ENCODE data around the gene KDM4C.

KDM4C gene

GRCh38 chr9:6907772-6908381, 150.1 kb downstream of the KDM4C start:
- TF ChIP-seq CTCF (IDR thresholded peaks at IDR 0.05; ENCODE audit: insufficient read depth, low read length, poor library complexity, severe bottlenecking): peak; percentile 43
- no peak for DNase-seq (ENCODE audit: extremely low read depth, insufficient read length)
- Histone ChIP-seq H3K27me3 (replicated peaks; ENCODE audit: control insufficient read depth, insufficient read depth, low read length) (no peaks in the 10 kb centered on the region), H3K4me3 (replicated peaks; ENCODE audit: low read depth, low read length) (no peak overlapping the region), H3K36me3 (ENCODE audit: control insufficient read depth, insufficient read depth, low read length) (no peaks in the 10 kb centered on the region)

GRCh38 chr9:6909181-6909580, 151.4 kb downstream of the KDM4C start:
- TF ChIP-seq CTCF (IDR thresholded peaks at IDR 0.05; ENCODE audit: insufficient read depth, low read length, poor library complexity, severe bottlenecking): no peak
- H3K27me3 ChIP-seq (replicated peaks; ENCODE audit: control insufficient read depth, insufficient read depth, low read length): no peaks in the 10 kb centered on the region
- DNase-seq (ENCODE audit: extremely low read depth, insufficient read length): no peak
- H3K36me3 ChIP-seq (ENCODE audit: control insufficient read depth, insufficient read depth, low read length): no peaks in the 10 kb centered on the region
- H3K4me3 ChIP-seq (replicated peaks; ENCODE audit: low read depth, low read length): no peak overlapping the region

- no peak for DNase-seq (ENCODE audit: extremely low read depth, insufficient read length)
- Histone ChIP-seq H3K4me3 (replicated peaks; ENCODE audit: low read depth, low read length) (no peak overlapping the region), H3K36me3 (ENCODE audit: control insufficient read depth, insufficient read depth, low read length) (no peaks in the 10 kb centered on the region), H3K27me3 (replicated peaks; ENCODE audit: control insufficient read depth, insufficient read depth, low read length) (no peaks in the 10 kb centered on the region)
- TF ChIP-seq CTCF (IDR thresholded peaks at IDR 0.05; ENCODE audit: insufficient read depth, low read length, poor library complexity, severe bottlenecking): peak; percentile 53
Observed at GRCh38 chr9:6910032-6910431, 152.3 kb downstream of the KDM4C start.

- no peaks in the 10 kb centered on the region for H3K36me3 ChIP-seq (ENCODE audit: control insufficient read depth, insufficient read depth, low read length)
- TF ChIP-seq CTCF (IDR thresholded peaks at IDR 0.05; ENCODE audit: insufficient read depth, low read length, poor library complexity, severe bottlenecking): no peak
- no peak for DNase-seq (ENCODE audit: extremely low read depth, insufficient read length)
- H3K4me3 ChIP-seq (replicated peaks; ENCODE audit: low read depth, low read length): no peak overlapping the region
- no peaks in the 10 kb centered on the region for H3K27me3 ChIP-seq (replicated peaks; ENCODE audit: control insufficient read depth, insufficient read depth, low read length)
Observed at GRCh38 chr9:6910497-6910896, 152.7 kb downstream of the KDM4C start.

- TF ChIP-seq CTCF (IDR thresholded peaks at IDR 0.05; ENCODE audit: insufficient read depth, low read length, poor library complexity, severe bottlenecking): no peak
- H3K36me3 ChIP-seq (ENCODE audit: control insufficient read depth, insufficient read depth, low read length): no peaks in the 10 kb centered on the region
- no peak for DNase-seq (ENCODE audit: extremely low read depth, insufficient read length)
- no peak overlapping the region for H3K4me3 ChIP-seq (replicated peaks; ENCODE audit: low read depth, low read length)
- no peaks in the 10 kb centered on the region for H3K27me3 ChIP-seq (replicated peaks; ENCODE audit: control insufficient read depth, insufficient read depth, low read length)
Observed at GRCh38 chr9:6911901-6912638, 154.3 kb downstream of the KDM4C start.

Data from GM06990 (cell line).